ENCODE data around the gene IL15RA.
"Not testable (repeated sequence)": the region's sequence is repeated elsewhere in the genome, so short reads cannot be mapped to it uniquely, and the experiment has no call there.

Gene IL15RA

GRCh38 chr10:5946786-5947185 lies 30.6 kb downstream of the IL15RA start:
- TF ChIP-seq GABPA (IDR thresholded peaks at IDR 0.05; ENCODE audit: low read depth) (no peak), POLR2AphosphoS5 (IDR thresholded peaks at IDR 0.05; ENCODE audit: low read depth) (no peak), CTCF (IDR thresholded peaks at IDR 0.05; ENCODE audit: insufficient read depth, low read length) (no peak), REST (IDR thresholded peaks at IDR 0.05; ENCODE audit: insufficient replicate concordance, low read depth) (no peak), SPI1 (IDR thresholded peaks at IDR 0.05; ENCODE audit: borderline replicate concordance, low read depth) (no peak)
- Histone ChIP-seq H3K27ac (replicated peaks) (no peak overlapping the region), H3K27me3 (ENCODE audit: insufficient read depth, poor library complexity, severe bottlenecking) (no peaks in the 10 kb centered on the region), H3K4me3 (replicated peaks; ENCODE audit: insufficient read depth, low read length) (no peak overlapping the region)
- DNase-seq (ENCODE audit: low read depth in 1 of 2, low spot score in 1 of 2), result no peak

- H3K27ac ChIP-seq (replicated peaks); DNase-seq (ENCODE audit: low read depth in 1 of 2, low spot score in 1 of 2); H3K4me3 ChIP-seq (replicated peaks; ENCODE audit: insufficient read depth, low read length); H3K27me3 ChIP-seq (ENCODE audit: insufficient read depth, poor library complexity, severe bottlenecking): not testable (repeated sequence)
These were observed 30.9 kb downstream of the IL15RA start for GRCh38 chr10:5946419-5946775.

- DNase-seq (ENCODE audit: low read depth in 1 of 2, low spot score in 1 of 2), result peak in 1 of 2 experiments; percentile 65
- Histone ChIP-seq H3K27me3 (ENCODE audit: insufficient read depth, poor library complexity, severe bottlenecking) (no peaks in the 10 kb centered on the region), H3K4me3 (replicated peaks; ENCODE audit: insufficient read depth, low read length) (no peak overlapping the region), H3K27ac (replicated peaks) (no peak overlapping the region)
- no peak for TF ChIP-seq POLR2AphosphoS5 (IDR thresholded peaks at IDR 0.05; ENCODE audit: low read depth)
- TF ChIP-seq GABPA (IDR thresholded peaks at IDR 0.05; ENCODE audit: low read depth), result no peak
These were observed 31.6 kb downstream of the IL15RA start for GRCh38 chr10:5945561-5946418.

GRCh38 chr10:5945190-5945509 lies 32.2 kb downstream of the IL15RA start:
- TF ChIP-seq GABPA (IDR thresholded peaks at IDR 0.05; ENCODE audit: low read depth), result no peak
- no peak for TF ChIP-seq POLR2AphosphoS5 (IDR thresholded peaks at IDR 0.05; ENCODE audit: low read depth)
- no peak for TF ChIP-seq CTCF (IDR thresholded peaks at IDR 0.05; ENCODE audit: insufficient read depth, low read length)
- no peak for TF ChIP-seq SPI1 (IDR thresholded peaks at IDR 0.05; ENCODE audit: borderline replicate concordance, low read depth)
- no peak for TF ChIP-seq REST (IDR thresholded peaks at IDR 0.05; ENCODE audit: insufficient replicate concordance, low read depth)
- H3K4me3 ChIP-seq (replicated peaks; ENCODE audit: insufficient read depth, low read length), result no peak overlapping the region
- no peak for DNase-seq (ENCODE audit: low read depth in 1 of 2, low spot score in 1 of 2)
- H3K27me3 ChIP-seq (ENCODE audit: insufficient read depth, poor library complexity, severe bottlenecking), result no peaks in the 10 kb centered on the region
- no peak overlapping the region for H3K27ac ChIP-seq (replicated peaks)
